ENCODE data around the gene MYO5A. TPM values are rescaled to one million over a fixed set of nuclear protein-coding genes. Genes with fewer than 3 reads are reported as not detected.
A peak's percentile ranks its signal among the peaks of the same experiment; 100 is the strongest.

The MYO5A gene
- polyA plus RNA-seq, 2 of the 4 experiments (the other 2 are of a cell fraction), result 15.1 to 46.7 TPM

- Histone ChIP-seq H3K27ac (0 out of 6 replicates have a peak overlapping the region, but pooled peaks of 1 of the 2 experiments have one; percentile 24), H3K9me3 (no peaks in the 10 kb centered on the region), H3K4me3 (no peak overlapping the region), H3K4me2 (peak overlapping the region; percentile 13; the same call in 1 of the 3 replicates), H3K4me1 (peaks cover 41% of the 10 kb centered on the region)
- TF ChIP-seq, protein P1, sequence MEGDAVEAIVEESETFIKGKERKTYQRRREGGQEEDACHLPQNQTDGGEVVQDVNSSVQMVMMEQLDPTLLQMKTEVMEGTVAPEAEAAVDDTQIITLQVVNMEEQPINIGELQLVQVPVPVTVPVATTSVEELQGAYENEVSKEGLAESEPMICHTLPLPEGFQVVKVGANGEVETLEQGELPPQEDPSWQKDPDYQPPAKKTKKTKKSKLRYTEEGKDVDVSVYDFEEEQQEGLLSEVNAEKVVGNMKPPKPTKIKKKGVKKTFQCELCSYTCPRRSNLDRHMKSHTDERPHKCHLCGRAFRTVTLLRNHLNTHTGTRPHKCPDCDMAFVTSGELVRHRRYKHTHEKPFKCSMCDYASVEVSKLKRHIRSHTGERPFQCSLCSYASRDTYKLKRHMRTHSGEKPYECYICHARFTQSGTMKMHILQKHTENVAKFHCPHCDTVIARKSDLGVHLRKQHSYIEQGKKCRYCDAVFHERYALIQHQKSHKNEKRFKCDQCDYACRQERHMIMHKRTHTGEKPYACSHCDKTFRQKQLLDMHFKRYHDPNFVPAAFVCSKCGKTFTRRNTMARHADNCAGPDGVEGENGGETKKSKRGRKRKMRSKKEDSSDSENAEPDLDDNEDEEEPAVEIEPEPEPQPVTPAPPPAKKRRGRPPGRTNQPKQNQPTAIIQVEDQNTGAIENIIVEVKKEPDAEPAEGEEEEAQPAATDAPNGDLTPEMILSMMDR (IDR thresholded peaks at IDR 0.05), result no peak
- no peak for TF ChIP-seq ZSCAN20 (CRISPR knock-in tag; IDR thresholded peaks at IDR 0.05)
- no peak for TF ChIP-seq PHF8 (IDR thresholded peaks at IDR 0.05; ENCODE audit: borderline replicate concordance, low read depth)
- no peak for TF ChIP-seq CBX8 (IDR thresholded peaks at IDR 0.05)
- TF ChIP-seq CBX2 (IDR thresholded peaks at IDR 0.05; ENCODE audit: borderline replicate concordance, low read depth), result no peak
- TF ChIP-seq RARB (CRISPR knock-in tag; IDR thresholded peaks at IDR 0.05), result no peak
- TF ChIP-seq POLR2A (IDR thresholded peaks at IDR 0.05; ENCODE audit: low read length), result no peak
- TF ChIP-seq KDM1A (IDR thresholded peaks at IDR 0.05; ENCODE audit: low read depth), result no peak
- no peak for TF ChIP-seq RFX5 (IDR thresholded peaks at IDR 0.05)
- TF ChIP-seq EP300 (IDR thresholded peaks at IDR 0.05), result no peak
- POLR2A ChIA-PET, result no interaction called here
- ATAC-seq, result no peak
- DNase-seq (ENCODE audit: low read depth in 1 of 2, low spot score in 1 of 2), result no peak
- CTCF ChIA-PET, result interaction anchor here (1.0 to 1.4 kb wide), 2 partner anchors 12 to 58 kb away, joined by 3 to 5 read pairs; no protein-coding TSS in a partner anchor
- no peak for FAIRE-seq
Observed at GRCh38 chr15:52437646-52438045, 91.0 kb downstream of the MYO5A start.

GRCh38 chr15:52436981-52437380 lies 91.7 kb downstream of the MYO5A start:
- Histone ChIP-seq H3K27ac (no peak overlapping the region), H3K4me1 (peaks cover 37% of the 10 kb centered on the region), H3K4me3 (no peak overlapping the region), H3K9me3 (no peaks in the 10 kb centered on the region), H3K4me2 (no peak overlapping the region)
- no peak for TF ChIP-seq BHLHE40 (IDR thresholded peaks at IDR 0.05; ENCODE audit: low read depth, low read length)
- no peak for TF ChIP-seq REST (IDR thresholded peaks at IDR 0.05)
- no peak for TF ChIP-seq RFX5 (IDR thresholded peaks at IDR 0.05)
- no peak for TF ChIP-seq CBX8 (IDR thresholded peaks at IDR 0.05)
- TF ChIP-seq, protein P2, sequence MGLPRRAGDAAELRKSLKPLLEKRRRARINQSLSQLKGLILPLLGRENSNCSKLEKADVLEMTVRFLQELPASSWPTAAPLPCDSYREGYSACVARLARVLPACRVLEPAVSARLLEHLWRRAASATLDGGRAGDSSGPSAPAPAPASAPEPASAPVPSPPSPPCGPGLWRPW (IDR thresholded peaks at IDR 0.05), result no peak
- TF ChIP-seq MAFK (IDR thresholded peaks at IDR 0.05; ENCODE audit: partially characterized antibody), result no peak
- CTCF ChIA-PET, result interaction anchor here (0.7 to 1.0 kb wide), 2 partner anchors 13 to 189 kb away, joined by 3 to 5 read pairs; no protein-coding TSS in a partner anchor
- POLR2A ChIA-PET, result no interaction called here
- no peak for FAIRE-seq
- DNase-seq (ENCODE audit: low read depth in 1 of 2, low spot score in 1 of 2), result no peak
- ATAC-seq, result no peak
- 85% methylated on average over 3 of the region's 3 CpGs for WGBS (ENCODE audit: missing lambda C conversion rate)

- Histone ChIP-seq H3K9me3 (no peaks in the 10 kb centered on the region), H3K4me1 (peaks cover 18% of the 10 kb centered on the region), H3K4me2 (no peak overlapping the region), H3K27ac (no peak overlapping the region), H3K4me3 (no peak overlapping the region)
- ChIA-PET POLR2A (interaction anchor here (0.6 kb wide), 1 partner anchor 105 kb away, joined by 4 read pairs; no protein-coding TSS in a partner anchor), CTCF (interaction anchor here (1.2 kb wide), 1 partner anchor 104 kb away, joined by 3 read pairs; no protein-coding TSS in a partner anchor)
- ATAC-seq, result no peak
- DNase-seq (ENCODE audit: low read depth in 1 of 2, low spot score in 1 of 2), result no peak
- no peak for TF ChIP-seq ZSCAN20 (CRISPR knock-in tag; IDR thresholded peaks at IDR 0.05)
- TF ChIP-seq RCOR1 (IDR thresholded peaks at IDR 0.05; ENCODE audit: low read depth, low read length), result no peak
- TF ChIP-seq KDM5A (IDR thresholded peaks at IDR 0.05), result no peak
- no peak for TF ChIP-seq ATOH8 (CRISPR knock-in tag; IDR thresholded peaks at IDR 0.05; ENCODE audit: low read depth)
- no peak for TF ChIP-seq MAX (IDR thresholded peaks at IDR 0.05)
- TF ChIP-seq JUN (IDR thresholded peaks at IDR 0.05), result no peak
- no peak for TF ChIP-seq REST (IDR thresholded peaks at IDR 0.05)
- TF ChIP-seq EHF (CRISPR knock-in tag; IDR thresholded peaks at IDR 0.05), result no peak
- TF ChIP-seq CBX8 (IDR thresholded peaks at IDR 0.05), result no peak
- TF ChIP-seq HMGXB4 (CRISPR knock-in tag; IDR thresholded peaks at IDR 0.05; ENCODE audit: borderline replicate concordance), result no peak
- WGBS (ENCODE audit: missing lambda C conversion rate), result 90% methylated on average over 3 of the region's 3 CpGs
- no peak for FAIRE-seq
Observed at GRCh38 chr15:52434885-52435284, 93.8 kb downstream of the MYO5A start.
